Heart right ventricle (tissue), 16 donors: Measurements from ENCODE around the gene MLH1. TPM values are rescaled to one million over a fixed set of nuclear protein-coding genes. Genes with fewer than 3 reads are reported as not detected.
A peak's percentile ranks its signal among the peaks of the same experiment; 100 is the strongest.
"Not testable (repeated sequence)": the region's sequence is repeated elsewhere in the genome, so short reads cannot be mapped to it uniquely, and the experiment has no call there.

Experiments
- ATAC-seq, 8 donors: fragments of 200-7000 bp; cut with Tn5 transposase; one replicate each; pipeline ENCODE4 v1.9.1; 2020; ENCODE audit warnings: mild to moderate bottlenecking in 8 of 8, moderate library complexity in 8 of 8, moderate number of reproducible peaks in 1 of 8
- DNase-seq, 2 donors: peaks; one replicate each; pipeline ENCODE4 v3.0.0-alpha.2; 2020
- H3K27ac ChIP-seq, 10 donors: fragments of 200-600 bp; sonication (generic) in 2 of 10; one replicate each; pipeline versions ENCODE4 v1.5.0 to v1.8.0; 2020 to 2022; ENCODE audit warnings: mild to moderate bottlenecking in 3 of 10
- H3K27me3 ChIP-seq, 7 donors: fragments of 200-600 bp; one replicate each; pipeline ENCODE4 v1.8.0; 2021 to 2022; ENCODE audit warnings: mild to moderate bottlenecking in 2 of 7
- H3K36me3 ChIP-seq, 9 donors: fragments of 200-600 bp; sonication (generic) in 1 of 9; one replicate each; pipeline versions ENCODE4 v1.5.0 to v1.8.0; 2020 to 2022; ENCODE audit warnings: mild to moderate bottlenecking in 2 of 9
- H3K4me1 ChIP-seq, 9 donors: fragments of 200-600 bp; sonication (generic) in 1 of 9; one replicate each; pipeline versions ENCODE4 v1.5.0 to v1.8.0; 2020 to 2022; ENCODE audit warnings: mild to moderate bottlenecking in 4 of 9
- H3K4me3 ChIP-seq, 10 donors: fragments of 200-600 bp; sonication (generic) in 2 of 10; one replicate each; pipeline versions ENCODE4 v1.5.0 to v1.8.0; 2020 to 2022; ENCODE audit warnings: mild to moderate bottlenecking in 7 of 10, moderate library complexity in 2 of 10
- H3K9me3 ChIP-seq, 11 donors: fragments of 200-600 bp in 10 of 11; sonication (generic) in 2 of 11; one replicate each; pipeline versions ENCODE4 v1.5.0 to v1.8.0; 2013 to 2022; ENCODE audit warnings: mild to moderate bottlenecking in 2 of 11, control low read depth in 1 of 11, moderate library complexity in 1 of 11
- WGBS, 2 donors: extraction: QIAGEN DNeasy Blood & Tissue Kit; methylation state at CpG; one replicate each; pipeline ENCODE4 v1.1.7; 2013; ENCODE audit warnings: inconsistent platforms in 1 of 2; 5-methylcytosine and 5-hydroxymethylcytosine counted together
- intact Hi-C, 10 donors: fragments of 100-400 bp; cut with DNase I; formaldehyde crosslinking; loops; one replicate each; pipeline versions ENCODE4 v1.11.1 to v1.14.2; 2022
- polyA plus RNA-seq, 2 donors: library from polyadenylated mRNA; stranded (reverse); fragments of 200-250 nt; gene quantifications; one replicate each; pipeline ENCODE4 v1.2.3, GENCODE V29; 2013
- total RNA-seq, 10 donors: library from RNA; stranded (reverse); fragmentation: NEBNext Ultra II Directional in 3 of 10; extraction: Animal tissue kit (Norgen Biotek cat#: 25700) in 3 of 10; gene quantifications; one replicate each; pipeline versions ENCODE4 v1.2.1 to v1.2.4, GENCODE V29; 2021 to 2023
- TF ChIP-seq, protein P1 (sequence below), 9 donors: fragments of 200-600 bp; sonication (generic) in 2 of 9; IDR thresholded peaks; one replicate each; pipeline versions ENCODE4 v1.5.0 to v1.8.0; 2021 to 2022; ENCODE audit warnings: antibody characterized with exemption in 9 of 9, mild to moderate bottlenecking in 5 of 9, moderate library complexity in 1 of 9
- donor health status: Arrhythmogenic right ventricular cardiomyopathy.
- donor health status: ischemic (EF 13 %, LVEDD 7.1; RV severe dilation, severe dysfunction).
- donor health status: healthy with polysubstance abuse.
- donor health status: DM: no; HTN: yes; CAD: no.
- donor health status: DM: no; HTN: no; CAD: no.
- donor health status: ischemic (EF 25% LVEDD 6.9; RV normal size, moderate dysfunction).
- donor health status: ischemic (EF 25% LVEDD 5.7; RV mildly dilated, moderate dysfunction).
- donor health status: healthy.
- donor health status: DM: yes; HTN: yes; CAD: no.
- donor health status: Ischemic cardiomyopathy.
- donor health status: ischemic (EF 35%, LVEDD 5.7; RV mildly dilated, moderate dysfunction).
- donor health status: nonischemic (EF 11% LVEDD 7.7; RV severe dilation, severe dysfunction).
- donor health status: DM: yes; HTN: yes; CAD: no.
- donor health status: PGD.
- donor health status: ischemic (EF 29% LVEDD 5.4; RV normal size, mild dysfunction).
- donor health status: nonischemic (EF 23%, LVEDD 6.1; RV moderate dilation, normal function).

MLH1 gene
- total and polyA plus RNA-seq, 12 donors: 26.0 to 61.7 (median 51.7) TPM

- DNase-seq (no peak), ATAC-seq (peak in 3 of 8 donors; percentile 17 to 42 (median 25))
- WGBS, 2 donors: 63 to 71% methylated on average over 2 of the region's 2 CpGs
- intact Hi-C loops: loop anchor here in 3 of 10 donors (2.0 to 10.0 kb wide), 3 partner anchors 36 to 161 kb away; partner anchors contain the start of genes EPM2AIP1 (in 1 of the 3) and MLH1 (in 1 of the 3)
- Histone ChIP-seq H3K9me3 (no peaks in the 10 kb centered on the region), H3K4me3 (peak overlapping the region in 2 of 10 donors; percentile 11 to 16), H3K4me1 (peaks cover 21 to 76% (median 52%) of the 10 kb centered on the region in 9 donors), H3K27ac (peak overlapping the region; percentile 54 to 92 (median 84)), H3K27me3 (no peaks in the 10 kb centered on the region), H3K36me3 (peaks cover 0 to 100% (median 20%) of the 10 kb centered on the region in 9 donors)
- TF ChIP-seq, protein P1, sequence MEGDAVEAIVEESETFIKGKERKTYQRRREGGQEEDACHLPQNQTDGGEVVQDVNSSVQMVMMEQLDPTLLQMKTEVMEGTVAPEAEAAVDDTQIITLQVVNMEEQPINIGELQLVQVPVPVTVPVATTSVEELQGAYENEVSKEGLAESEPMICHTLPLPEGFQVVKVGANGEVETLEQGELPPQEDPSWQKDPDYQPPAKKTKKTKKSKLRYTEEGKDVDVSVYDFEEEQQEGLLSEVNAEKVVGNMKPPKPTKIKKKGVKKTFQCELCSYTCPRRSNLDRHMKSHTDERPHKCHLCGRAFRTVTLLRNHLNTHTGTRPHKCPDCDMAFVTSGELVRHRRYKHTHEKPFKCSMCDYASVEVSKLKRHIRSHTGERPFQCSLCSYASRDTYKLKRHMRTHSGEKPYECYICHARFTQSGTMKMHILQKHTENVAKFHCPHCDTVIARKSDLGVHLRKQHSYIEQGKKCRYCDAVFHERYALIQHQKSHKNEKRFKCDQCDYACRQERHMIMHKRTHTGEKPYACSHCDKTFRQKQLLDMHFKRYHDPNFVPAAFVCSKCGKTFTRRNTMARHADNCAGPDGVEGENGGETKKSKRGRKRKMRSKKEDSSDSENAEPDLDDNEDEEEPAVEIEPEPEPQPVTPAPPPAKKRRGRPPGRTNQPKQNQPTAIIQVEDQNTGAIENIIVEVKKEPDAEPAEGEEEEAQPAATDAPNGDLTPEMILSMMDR (IDR thresholded peaks at IDR 0.05): no peak
These were observed 60.4 kb downstream of the MLH1 start for GRCh38 chr3:37053753-37054152.

DNA sequence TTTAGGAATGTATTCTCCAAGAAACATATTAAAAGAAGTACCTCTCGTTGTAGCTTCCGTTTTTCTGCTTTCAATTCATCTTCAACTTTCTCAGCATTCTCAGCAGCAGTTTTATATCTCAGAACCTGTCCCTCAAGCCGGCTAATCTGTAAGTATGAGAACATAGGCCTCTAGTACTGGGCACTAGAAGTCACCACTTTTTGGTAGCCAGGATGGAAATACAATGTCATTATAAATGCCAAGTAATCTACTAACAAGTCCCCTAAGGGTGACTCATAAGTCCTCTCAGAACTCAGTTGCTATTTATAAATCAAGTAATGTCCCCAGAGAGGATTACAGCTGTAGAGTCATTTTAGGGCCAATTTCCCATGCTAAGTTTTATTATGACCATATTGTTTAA lies 61.1 kb downstream of the MLH1 start:
- ATAC-seq (peak; percentile 86 to 94 (median 92)), DNase-seq (peak in 1 of 2 donors; percentile 42)
- Histone ChIP-seq H3K9me3 (no peaks in the 10 kb centered on the region), H3K27me3 (no peaks in the 10 kb centered on the region), H3K4me3 (peak overlapping the region in 3 of 10 donors; percentile 4 to 16 (median 11)), H3K27ac (peak overlapping the region; percentile 66 to 92 (median 84)), H3K36me3 (peaks cover 0 to 100% (median 16%) of the 10 kb centered on the region in 9 donors), H3K4me1 (peaks cover 21 to 70% (median 50%) of the 10 kb centered on the region in 9 donors)
- TF ChIP-seq, protein P1 (IDR thresholded peaks at IDR 0.05): no peak
- intact Hi-C loops: loop anchor here in 3 of 10 donors (2.0 to 10.0 kb wide), 3 partner anchors 37 to 160 kb away; partner anchors contain the start of genes EPM2AIP1 (in 1 of the 3) and MLH1 (in 1 of the 3)
- 5 to 9% methylated on average over 3 of the region's 3 CpGs for WGBS, 2 donors

- ATAC-seq: peak in 1 of 8 donors; percentile 25
- Histone ChIP-seq H3K36me3 (peaks cover 0 to 100% (median 16%) of the 10 kb centered on the region in 9 donors), H3K27ac (peak overlapping the region; percentile 66 to 92 (median 80)), H3K4me1 (peaks cover 21 to 63% (median 46%) of the 10 kb centered on the region in 9 donors)
- WGBS, 2 donors: 85 to 91% methylated on average over 8 of the region's 8 CpGs
- not testable (repeated sequence) for H3K9me3 ChIP-seq, H3K27me3 ChIP-seq, H3K4me3 ChIP-seq, DNase-seq
- intact Hi-C loops: loop anchor here in 1 of 10 donors (2.0 to 10.0 kb wide), 2 partner anchors 62 to 160 kb away; partner anchors contain the start of genes EPM2AIP1 and MLH1
These were observed 61.8 kb downstream of the MLH1 start for GRCh38 chr3:37055077-37055476.

DNA sequence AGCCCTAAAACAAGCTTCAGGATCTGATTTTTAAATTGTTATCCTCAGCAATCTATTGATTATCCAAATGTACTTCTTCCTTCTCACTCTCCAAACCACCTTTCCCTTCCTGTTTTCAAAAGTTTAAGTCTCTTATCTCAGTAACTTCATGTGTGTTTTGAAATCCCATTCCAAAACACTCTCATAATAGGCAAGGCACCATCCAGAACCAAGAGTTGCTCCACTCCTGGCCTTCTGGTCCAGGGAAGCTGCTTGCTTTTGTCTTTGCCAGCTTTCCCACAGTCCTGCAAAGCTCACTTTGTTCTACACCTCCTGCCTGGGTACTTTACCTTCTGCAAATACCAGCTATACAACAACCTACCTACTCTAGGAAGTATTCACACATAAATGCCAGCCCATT lies 63.5 kb downstream of the MLH1 start:
- DNase-seq (no peak), ATAC-seq (no peak)
- H3K4me3 ChIP-seq: no peak overlapping the region
- no peaks in the 10 kb centered on the region for H3K27me3 ChIP-seq
- intact Hi-C loops: loop anchor here in 1 of 10 donors (10.0 kb wide), 1 partner anchor 158 kb away; no protein-coding TSS in a partner anchor
- H3K36me3 ChIP-seq: peaks cover 0 to 100% (median 14%) of the 10 kb centered on the region in 9 donors
- peak overlapping the region in 7 of 10 donors; percentile 17 to 92 (median 83) for H3K27ac ChIP-seq
- peaks cover 19 to 53% (median 43%) of the 10 kb centered on the region in 9 donors for H3K4me1 ChIP-seq
- H3K9me3 ChIP-seq: no peaks in the 10 kb centered on the region
- TF ChIP-seq, protein P1 (IDR thresholded peaks at IDR 0.05): no peak

DNA sequence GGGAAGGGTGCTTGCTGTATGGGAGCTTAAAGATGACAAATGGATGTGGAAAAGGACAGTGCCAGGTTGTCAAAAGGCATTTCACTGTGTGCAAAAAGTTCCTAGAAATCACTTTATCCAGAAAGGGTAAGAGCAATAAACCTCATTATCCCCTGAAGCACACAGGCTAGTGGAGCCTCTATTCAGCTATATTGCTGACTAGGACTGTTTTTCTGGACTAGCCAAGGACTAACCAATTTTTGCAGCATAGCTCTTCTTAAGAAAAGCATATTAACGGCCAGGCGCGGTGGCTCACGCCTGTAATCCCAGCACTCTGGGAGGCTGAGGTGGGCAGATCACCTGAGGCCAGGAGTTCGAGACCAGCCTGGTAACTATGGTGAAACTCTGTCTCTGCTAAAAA lies 64.8 kb downstream of the MLH1 start:
- Histone ChIP-seq H3K27ac (peak overlapping the region in 2 of 10 donors; percentile 10 to 92), H3K36me3 (peaks cover 0 to 100% (median 18%) of the 10 kb centered on the region in 9 donors), H3K4me3 (no peak overlapping the region), H3K9me3 (no peaks in the 10 kb centered on the region), H3K27me3 (no peaks in the 10 kb centered on the region), H3K4me1 (peaks cover 19 to 43% (median 35%) of the 10 kb centered on the region in 9 donors)
- TF ChIP-seq, protein P1 (IDR thresholded peaks at IDR 0.05): no peak
- WGBS, 2 donors: 92 to 98% methylated on average over 5 of the region's 5 CpGs
- no peak for DNase-seq
- ATAC-seq: no peak
- intact Hi-C loops: loop anchor here in 1 of 10 donors (10.0 kb wide), 1 partner anchor 157 kb away; no protein-coding TSS in a partner anchor
